DOHH2 (cell line): ENCODE results near the gene GHR.

Experiments
- CTCF ChIP-seq: fragments of 200-600 bp; sonication (generic); IDR thresholded peaks from one replicate; pipeline ENCODE4 v1.5.1; 2014; ENCODE audit warnings: antibody characterized with exemption, mild to moderate bottlenecking, low read depth, low read length; ENCODE audit not compliant: poor library complexity, severe bottlenecking
- EZH2phosphoT487 ChIP-seq: fragments of 200-600 bp; sonication (generic); IDR thresholded peaks from 2 replicates; pipeline ENCODE4 v1.6.1; 2017; ENCODE audit warnings: borderline replicate concordance, mild to moderate bottlenecking, antibody characterized with exemption, low read length, moderate library complexity, mixed read lengths

- no peak for TF ChIP-seq CTCF
- TF ChIP-seq EZH2phosphoT487: no peak
Observed at GRCh38 chr5:42507451-42508097, 84.3 kb downstream of the GHR start.
